Measurements from ENCODE around the gene THRB. TPM values are rescaled to one million over a fixed set of nuclear protein-coding genes. Genes with fewer than 3 reads are reported as not detected.

THRB gene
- total RNA-seq, 1 experiment from 2014 or later: 9.7 TPM

DNA sequence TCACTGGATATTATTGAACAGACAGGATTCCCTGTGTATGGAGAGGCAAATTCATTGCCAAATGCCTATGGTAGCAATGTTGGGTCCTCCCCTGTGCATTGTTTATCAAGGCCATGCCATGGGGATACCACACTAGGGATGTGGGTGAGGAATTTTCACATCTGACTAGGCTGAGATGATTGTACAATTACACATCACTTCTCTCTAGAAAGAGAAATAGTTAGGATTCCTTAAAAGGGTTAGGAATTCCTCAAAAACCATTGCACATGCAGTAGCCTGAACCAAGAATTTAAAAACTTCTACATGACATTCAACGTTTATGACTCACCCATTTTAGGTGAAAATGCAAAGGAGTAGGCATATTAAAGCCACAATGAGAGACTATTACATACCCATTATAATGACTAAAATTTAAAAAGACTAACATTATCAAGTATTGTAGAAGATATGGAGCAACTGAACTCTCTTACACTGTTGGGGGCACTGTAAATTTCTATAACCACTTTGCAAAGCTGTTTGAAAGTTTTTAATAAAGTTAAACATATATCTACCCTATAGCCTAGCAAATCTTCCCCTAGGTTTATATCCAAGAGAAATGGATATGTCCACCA is 175.9 kb downstream of the THRB start:
- Histone ChIP-seq H3K4me3 (no peak overlapping the region), H3K27me3 (ENCODE audit: insufficient read depth, low read depth) (no peaks in the 10 kb centered on the region), H3K9me3 (ENCODE audit: insufficient read depth, low read depth) (no peaks in the 10 kb centered on the region; the same call in 1 of the 2 replicates), H3F3A (ENCODE audit: insufficient read depth, low read depth) (peaks cover 23% of the 10 kb centered on the region), H3K9me2 (ENCODE audit: insufficient read depth) (no peaks in the 10 kb centered on the region), H3K27ac (peak overlapping the region; percentile 33; the same call in 1 of the 2 replicates), H3K36me3 (ENCODE audit: low read depth) (0 out of 2 replicates have a peak, but pooled peaks cover 5% of the 10 kb centered on the region), H4K20me1 (ENCODE audit: insufficient read depth) (no peaks in the 10 kb centered on the region), H3K4me1 (replicated peaks; ENCODE audit: insufficient read depth) (peaks cover 47% of the 10 kb centered on the region), H3K4me2 (no peak overlapping the region), H3K79me2 (ENCODE audit: low read depth) (no peaks in the 10 kb centered on the region), H2AFZ (no peak overlapping the region)
- intact Hi-C loops (cut with micrococcal nuclease; ENCODE audit: unreplicated experiment): loop anchor here (10.0 kb wide), 1 partner anchor 54 kb away; no protein-coding TSS in a partner anchor
- ChIA-PET CTCF (no interaction called here), POLR2A (ENCODE audit: unreplicated experiment) (no interaction called here)
- no TSS peak for BruUV-seq (replicated peaks)
- TF ChIP-seq, protein P1, sequence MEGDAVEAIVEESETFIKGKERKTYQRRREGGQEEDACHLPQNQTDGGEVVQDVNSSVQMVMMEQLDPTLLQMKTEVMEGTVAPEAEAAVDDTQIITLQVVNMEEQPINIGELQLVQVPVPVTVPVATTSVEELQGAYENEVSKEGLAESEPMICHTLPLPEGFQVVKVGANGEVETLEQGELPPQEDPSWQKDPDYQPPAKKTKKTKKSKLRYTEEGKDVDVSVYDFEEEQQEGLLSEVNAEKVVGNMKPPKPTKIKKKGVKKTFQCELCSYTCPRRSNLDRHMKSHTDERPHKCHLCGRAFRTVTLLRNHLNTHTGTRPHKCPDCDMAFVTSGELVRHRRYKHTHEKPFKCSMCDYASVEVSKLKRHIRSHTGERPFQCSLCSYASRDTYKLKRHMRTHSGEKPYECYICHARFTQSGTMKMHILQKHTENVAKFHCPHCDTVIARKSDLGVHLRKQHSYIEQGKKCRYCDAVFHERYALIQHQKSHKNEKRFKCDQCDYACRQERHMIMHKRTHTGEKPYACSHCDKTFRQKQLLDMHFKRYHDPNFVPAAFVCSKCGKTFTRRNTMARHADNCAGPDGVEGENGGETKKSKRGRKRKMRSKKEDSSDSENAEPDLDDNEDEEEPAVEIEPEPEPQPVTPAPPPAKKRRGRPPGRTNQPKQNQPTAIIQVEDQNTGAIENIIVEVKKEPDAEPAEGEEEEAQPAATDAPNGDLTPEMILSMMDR (conservative IDR thresholded peaks at IDR 0.05): no peak
- TF ChIP-seq EZH2 (IDR thresholded peaks at IDR 0.05; ENCODE audit: low read depth): no peak
- peak; percentile 15 to 89 for DNase-seq

DNA sequence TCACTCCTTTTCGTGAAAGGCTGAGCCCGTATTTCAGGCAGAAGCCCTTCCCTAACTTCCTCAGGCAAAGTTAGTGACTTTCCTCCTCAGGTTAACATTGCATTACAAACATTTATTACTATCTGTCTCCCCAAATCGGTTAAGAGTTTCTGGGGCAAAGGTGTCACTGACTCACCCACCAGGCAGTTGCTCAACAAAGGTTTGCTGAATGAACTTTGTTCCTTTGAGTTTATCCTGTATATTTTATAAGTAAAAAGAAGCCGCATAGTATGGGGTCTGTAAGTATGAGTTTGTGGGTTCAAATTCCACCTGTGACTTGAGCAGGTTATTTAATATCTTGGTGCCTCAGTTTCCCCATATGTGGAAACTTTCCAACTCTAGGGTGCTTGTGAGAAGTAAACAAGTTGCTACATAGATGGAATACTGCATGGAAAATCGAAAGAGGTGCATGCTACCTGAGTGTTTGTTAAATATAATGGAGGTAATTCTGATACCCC is 177.7 kb downstream of the THRB start:
- no peaks in the 10 kb centered on the region for H4K20me1 ChIP-seq (ENCODE audit: insufficient read depth)
- peak overlapping the region; percentile 81 for H3K27ac ChIP-seq
- peak overlapping the region; percentile 65 for H3K4me2 ChIP-seq
- CTCF ChIA-PET: no interaction called here
- H3F3A ChIP-seq (ENCODE audit: insufficient read depth, low read depth): peaks cover 23% of the 10 kb centered on the region
- no peaks in the 10 kb centered on the region for H3K27me3 ChIP-seq (ENCODE audit: insufficient read depth, low read depth)
- H3K4me3 ChIP-seq: peak overlapping the region; percentile 1; the same call in 1 of the 2 replicates
- 0 out of 2 replicates have a peak overlapping the region, but pooled peaks have one; percentile 9 for H2AFZ ChIP-seq
- no TSS peak for BruUV-seq (replicated peaks)
- no peaks in the 10 kb centered on the region for H3K9me2 ChIP-seq (ENCODE audit: insufficient read depth)
- H3K79me2 ChIP-seq (ENCODE audit: low read depth): no peaks in the 10 kb centered on the region
- H3K9me3 ChIP-seq (ENCODE audit: insufficient read depth, low read depth): no peaks in the 10 kb centered on the region; the same call in 1 of the 2 replicates
- TF ChIP-seq, protein P1 (conservative IDR thresholded peaks at IDR 0.05): no peak
- no peak for TF ChIP-seq EZH2 (IDR thresholded peaks at IDR 0.05; ENCODE audit: low read depth)
- 0 out of 2 replicates have a peak, but pooled peaks cover 5% of the 10 kb centered on the region for H3K36me3 ChIP-seq (ENCODE audit: low read depth)
- peaks cover 47% of the 10 kb centered on the region for H3K4me1 ChIP-seq (replicated peaks; ENCODE audit: insufficient read depth)
- intact Hi-C loops (cut with micrococcal nuclease; ENCODE audit: unreplicated experiment): loop anchor here (10.0 kb wide), 1 partner anchor 52 kb away; no protein-coding TSS in a partner anchor
- peak; percentile 36 to 87 for DNase-seq
- POLR2A ChIA-PET (ENCODE audit: unreplicated experiment): interaction anchor here (0.5 to 0.6 kb wide), 2 partner anchors 12 to 52 kb away, joined by 3 to 4 read pairs; no protein-coding TSS in a partner anchor

DNA sequence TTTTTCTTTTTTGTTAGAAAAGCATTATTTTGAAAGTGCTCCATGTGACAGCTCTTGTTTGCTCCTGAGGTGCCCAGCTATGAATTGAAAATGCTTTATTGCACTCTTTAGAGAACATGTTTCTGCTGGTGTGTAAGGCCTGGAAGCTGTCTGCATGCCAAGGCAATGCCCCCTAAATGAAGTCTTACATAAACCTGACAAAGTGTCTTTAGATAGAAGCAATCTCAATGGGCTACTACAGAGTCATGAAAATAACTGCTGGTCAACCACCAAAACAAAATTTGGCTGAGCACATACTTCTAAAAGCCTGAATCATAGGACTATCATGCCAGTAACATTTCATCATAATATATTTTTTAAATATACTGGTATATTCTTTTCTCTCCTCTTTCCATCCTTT is 178.7 kb downstream of the THRB start:
- no TSS peak for BruUV-seq (replicated peaks)
- H3F3A ChIP-seq (ENCODE audit: insufficient read depth, low read depth): peaks cover 23% of the 10 kb centered on the region
- DNase-seq: no peak
- H3K27me3 ChIP-seq (ENCODE audit: insufficient read depth, low read depth): no peaks in the 10 kb centered on the region
- H3K4me3 ChIP-seq: no peak overlapping the region
- intact Hi-C loops (cut with micrococcal nuclease; ENCODE audit: unreplicated experiment): loop anchor here (10.0 kb wide), 1 partner anchor 51 kb away; no protein-coding TSS in a partner anchor
- H3K4me1 ChIP-seq (replicated peaks; ENCODE audit: insufficient read depth): peaks cover 42% of the 10 kb centered on the region
- 0 out of 2 replicates have a peak, but pooled peaks cover 5% of the 10 kb centered on the region for H3K36me3 ChIP-seq (ENCODE audit: low read depth)
- H3K79me2 ChIP-seq (ENCODE audit: low read depth): no peaks in the 10 kb centered on the region
- TF ChIP-seq, protein P1 (conservative IDR thresholded peaks at IDR 0.05): no peak
- no peak for TF ChIP-seq EZH2 (IDR thresholded peaks at IDR 0.05; ENCODE audit: low read depth)
- H3K9me3 ChIP-seq (ENCODE audit: insufficient read depth, low read depth): peaks cover 3% of the 10 kb centered on the region
- peak overlapping the region; percentile 65; the same call in 1 of the 2 replicates for H3K4me2 ChIP-seq
- H3K27ac ChIP-seq: peak overlapping the region; percentile 81
- H3K9me2 ChIP-seq (ENCODE audit: insufficient read depth): no peaks in the 10 kb centered on the region
- CTCF ChIA-PET: no interaction called here
- H4K20me1 ChIP-seq (ENCODE audit: insufficient read depth): no peaks in the 10 kb centered on the region
- H2AFZ ChIP-seq: no peak overlapping the region
- POLR2A ChIA-PET (ENCODE audit: unreplicated experiment): interaction anchor here (0.5 to 0.6 kb wide), 3 partner anchors 11 to 1842 kb away, joined by 3 to 5 read pairs (median 3); no protein-coding TSS in a partner anchor
